HL-60 (cell line): ENCODE measurements around the gene AANAT.

ENCODE experiments used
- DNase-seq, 2 experiments: peaks; one replicate each; pipeline ENCODE4 v3.0.0-alpha.2; 2010 to 2020; ENCODE audit warnings: low read depth in 1 of 2, low spot score in 1 of 2
- H3K27ac ChIP-seq: fragments of 250-450 bp; sonication (Bioruptor Pico); replicated peaks from 2 replicates; pipeline ENCODE4 v1.5.1; 2020; ENCODE audit warnings: mild to moderate bottlenecking, moderate library complexity
- H3K27me3 ChIP-seq: fragments of 250-450 bp; sonication (Bioruptor Pico); 2 replicates; pipeline ENCODE4 v1.5.1; 2021; ENCODE audit warnings: mild to moderate bottlenecking, moderate library complexity; ENCODE audit not compliant: insufficient read depth, poor library complexity, severe bottlenecking
- H3K4me3 ChIP-seq: replicated peaks from 2 replicates; pipeline ENCODE4 v1.5.1; 2011; ENCODE audit warnings: mild to moderate bottlenecking, control low read depth, low read length; ENCODE audit not compliant: insufficient read depth
- CTCF ChIP-seq: IDR thresholded peaks from one replicate; pipeline ENCODE4 v1.5.1; 2011; ENCODE audit warnings: low read length, control low read depth, inconsistent platforms; ENCODE audit not compliant: insufficient read depth
- GABPA ChIP-seq: IDR thresholded peaks from 2 replicates; pipeline ENCODE4 v1.6.1; 2012; ENCODE audit warnings: low read depth
- POLR2AphosphoS5 ChIP-seq: IDR thresholded peaks from 2 replicates; pipeline ENCODE4 v1.6.1; 2012; ENCODE audit warnings: low read depth
- REST ChIP-seq: IDR thresholded peaks from 2 replicates; pipeline ENCODE4 v1.6.1; 2012; ENCODE audit warnings: low read depth; ENCODE audit not compliant: insufficient replicate concordance
- SPI1 ChIP-seq: IDR thresholded peaks from 2 replicates; pipeline ENCODE4 v1.6.1; 2012; ENCODE audit warnings: low read depth, mild to moderate bottlenecking, borderline replicate concordance

The AANAT gene

GRCh38 chr17:76445697-76446448 is 21.5 kb upstream of the AANAT start:
- Histone ChIP-seq H3K27ac (no peak overlapping the region), H3K4me3 (no peak overlapping the region), H3K27me3 (no peaks in the 10 kb centered on the region)
- TF ChIP-seq POLR2AphosphoS5 (no peak), CTCF (no peak), SPI1 (no peak)
- DNase-seq = no peak

- TF ChIP-seq REST (no peak), POLR2AphosphoS5 (no peak), CTCF (no peak), GABPA (no peak), SPI1 (no peak)
- H3K27ac ChIP-seq = no peak overlapping the region
- H3K4me3 ChIP-seq = no peak overlapping the region
- H3K27me3 ChIP-seq = no peaks in the 10 kb centered on the region
- DNase-seq = peak in 1 of 2 experiments; percentile 30
Observed at GRCh38 chr17:76446449-76447231, 20.8 kb upstream of the AANAT start.

GRCh38 chr17:76447931-76448652 is 19.3 kb upstream of the AANAT start:
- no peak for TF ChIP-seq REST
- TF ChIP-seq SPI1 = no peak
- no peak for TF ChIP-seq POLR2AphosphoS5
- no peak for TF ChIP-seq CTCF
- no peak for TF ChIP-seq GABPA
- no peak overlapping the region for H3K27ac ChIP-seq
- no peak for DNase-seq
- H3K4me3 ChIP-seq = no peak overlapping the region
- no peaks in the 10 kb centered on the region for H3K27me3 ChIP-seq
